A549 (cell line): ENCODE data around the gene RPA3. TPM values are rescaled to one million over a fixed set of nuclear protein-coding genes. Genes with fewer than 3 reads are reported as not detected.
"Not testable (repeated sequence)": the region's sequence is repeated elsewhere in the genome, so short reads cannot be mapped to it uniquely, and the experiment has no call there.

Experiments used
- ATAC-seq, 2 experiments: fragments of 200-7000 bp in 1 of 2; fragments of >200 bp in 1 of 2; cut with Nextera tagmentation in 1 of 2; cut with Tn5 transposase in 1 of 2; 3 replicates each; pipeline versions ENCODE4 v1.8.0 to v1.9.1; 2018 to 2020; ENCODE audit warnings: mild to moderate bottlenecking in 1 of 2, moderate library complexity in 1 of 2
- CTCF ChIA-PET: fragments of 300-600 bp; sonication (Branson Sonifier 250); formaldehyde crosslinking; extraction: SDS; loops from one replicate; lab custom pipeline; 2021; ENCODE audit warnings: antibody characterized with exemption, inconsistent platforms; lab: Yijun Ruan, JAX
- POLR2A ChIA-PET: fragments of 350-600 bp; formaldehyde crosslinking; extraction: SDS; loops from one replicate; lab custom pipeline; 2021; ENCODE audit warnings: antibody characterized with exemption, inconsistent platforms; lab: Yijun Ruan, JAX
- DNase-seq, 2 experiments: peaks; one replicate each; pipeline versions ENCODE4 v3.0.0 to v3.0.0-alpha.2; 2011 to 2016; ENCODE audit warnings: low read depth in 1 of 2, low spot score in 1 of 2
- FAIRE-seq: peaks from 2 replicates; lab custom pipeline; 2011; peaks lifted over from hg19 to GRCh38; lab: Jason Lieb, UNC
- H3K27ac ChIP-seq, 2 experiments: fragments of >200 bp; sonication (Bioruptor Twin); formaldehyde crosslinking; 3 replicates each; pipeline ENCODE4 v1.5.1; 2016 to 2017
- H3K4me1 ChIP-seq: fragments of >200 bp; sonication (Bioruptor Twin); formaldehyde crosslinking; 3 replicates; pipeline ENCODE4 v1.6.1; 2016
- H3K4me2 ChIP-seq: fragments of >200 bp; sonication (Bioruptor Twin); formaldehyde crosslinking; 3 replicates; pipeline ENCODE4 v1.6.1; 2016
- H3K4me3 ChIP-seq: fragments of >200 bp; sonication (Bioruptor Twin); formaldehyde crosslinking; 3 replicates; pipeline ENCODE4 v1.5.1; 2016
- H3K9me3 ChIP-seq: fragments of >200 bp; sonication (Bioruptor Twin); formaldehyde crosslinking; 3 replicates; pipeline ENCODE4 v1.6.1; 2016
- ATOH8 ChIP-seq: fragments of 250-450 bp; sonication (Bioruptor Pico); IDR thresholded peaks from 2 replicates; pipeline ENCODE4 v1.5.0; 2020; ENCODE audit warnings: low read depth, mild to moderate bottlenecking, moderate library complexity
- BHLHE40 ChIP-seq: IDR thresholded peaks from 2 replicates; pipeline ENCODE4 v1.6.1; 2012; ENCODE audit warnings: low read depth, low read length, inconsistent platforms
- CHD2 ChIP-seq: fragments of 150-350 bp; IDR thresholded peaks from 2 replicates; pipeline ENCODE4 v1.6.1; 2014; ENCODE audit warnings: low read length; ENCODE audit not compliant: partially characterized antibody
- CTCF ChIP-seq: fragments of >200 bp; sonication (Bioruptor Twin); formaldehyde crosslinking; IDR thresholded peaks from 3 replicates; pipeline ENCODE4 v1.5.1; 2016
- ESRRA ChIP-seq: fragments of 150-350 bp; IDR thresholded peaks from 2 replicates; pipeline ENCODE4 v1.6.1; 2014; ENCODE audit warnings: mild to moderate bottlenecking, low read length, borderline replicate concordance
- FOSL2 ChIP-seq, 2 experiments: fragments of 450-650 bp in 1 of 2; fragments of >200 bp in 1 of 2; sonication (Bioruptor Twin) in 1 of 2; formaldehyde crosslinking; IDR thresholded peaks; 2 replicates each; pipeline versions ENCODE4 v1.5.0 to v1.6.1; 2016 to 2020; ENCODE audit warnings: mild to moderate bottlenecking in 1 of 2, moderate library complexity in 1 of 2
- GATA3 ChIP-seq: IDR thresholded peaks from 2 replicates; pipeline ENCODE4 v1.6.1; 2012; ENCODE audit warnings: borderline replicate concordance
- HES2 ChIP-seq: fragments of >200 bp; sonication (Bioruptor Twin); formaldehyde crosslinking; IDR thresholded peaks from 2 replicates; pipeline ENCODE4 v1.6.1; 2016
- HEYL ChIP-seq: fragments of 250-450 bp; sonication (Bioruptor Pico); IDR thresholded peaks from 2 replicates; pipeline ENCODE4 v1.8.0; 2021; ENCODE audit warnings: mild to moderate bottlenecking, moderate library complexity
- HOXA7 ChIP-seq: fragments of 250-450 bp; sonication (Bioruptor Pico); IDR thresholded peaks from 2 replicates; pipeline ENCODE4 v1.5.0; 2020; ENCODE audit warnings: mild to moderate bottlenecking, moderate library complexity
- HOXB13 ChIP-seq: fragments of 250-450 bp; sonication (Bioruptor Pico); IDR thresholded peaks from 2 replicates; pipeline ENCODE4 v1.5.0; 2020; ENCODE audit warnings: low read depth, mild to moderate bottlenecking, moderate library complexity
- JUN ChIP-seq, 2 experiments: fragments of >200 bp; sonication (Bioruptor Twin); formaldehyde crosslinking; IDR thresholded peaks; 2 replicates in 1 of 2; 3 replicates in 1 of 2; pipeline ENCODE4 v1.6.1; 2016 to 2017
- KDM5A ChIP-seq: fragments of 200-600 bp; sonication (generic); IDR thresholded peaks from 2 replicates; pipeline ENCODE4 v1.6.1; 2016; ENCODE audit warnings: antibody characterized with exemption, mild to moderate bottlenecking
- MAFK ChIP-seq: fragments of 450-650 bp; IDR thresholded peaks from 2 replicates; pipeline ENCODE4 v1.6.1; 2014; ENCODE audit not compliant: partially characterized antibody
- NPAS2 ChIP-seq: fragments of 250-450 bp; sonication (Bioruptor Pico); IDR thresholded peaks from 2 replicates; pipeline ENCODE4 v1.8.0; 2022; ENCODE audit warnings: mild to moderate bottlenecking, moderate library complexity, borderline replicate concordance
- PBX3 ChIP-seq: IDR thresholded peaks from 2 replicates; pipeline ENCODE4 v1.6.1; 2012
- POLR2AphosphoS2 ChIP-seq: conservative IDR thresholded peaks from 2 replicates; pipeline ENCODE4 v1.6.1; 2012; ENCODE audit warnings: low read length, improper control_type of control experiment, inconsistent platforms
- RAD21 ChIP-seq, 2 experiments: fragments of >200 bp in 1 of 2; sonication (Bioruptor Twin) in 1 of 2; formaldehyde crosslinking in 1 of 2; IDR thresholded peaks in 1 of 2; conservative IDR thresholded peaks in 1 of 2; 2 replicates in 1 of 2; 3 replicates in 1 of 2; pipeline ENCODE4 v1.6.1; 2012 to 2018; ENCODE audit warnings: inconsistent platforms in 1 of 2
- RARB ChIP-seq: fragments of 250-450 bp; sonication (Bioruptor Pico); IDR thresholded peaks from 2 replicates; pipeline ENCODE4 v1.8.0; 2021; ENCODE audit warnings: mild to moderate bottlenecking, moderate library complexity
- SMC3 ChIP-seq: fragments of >200 bp; sonication (Bioruptor Twin); formaldehyde crosslinking; IDR thresholded peaks from 3 replicates; pipeline ENCODE4 v1.6.1; 2018; ENCODE audit warnings: inconsistent platforms
- TP53 ChIP-seq: fragments of 250-450 bp; sonication (Bioruptor Pico); IDR thresholded peaks from 2 replicates; pipeline ENCODE4 v1.5.0; 2021; ENCODE audit warnings: mild to moderate bottlenecking, moderate library complexity
- USF2 ChIP-seq: fragments of 450-650 bp; IDR thresholded peaks from 2 replicates; pipeline ENCODE4 v1.6.1; 2014; ENCODE audit warnings: antibody characterized with exemption
- ZC3H11A ChIP-seq: fragments of 450-650 bp; IDR thresholded peaks from 2 replicates; pipeline ENCODE4 v1.6.1; 2014; ENCODE audit warnings: antibody characterized with exemption, mild to moderate bottlenecking
- WGBS: methylation state at CpG from one replicate; pipeline ENCODE4 v1.1.6; 2017; ENCODE audit errors: missing lambda C conversion rate; 5-methylcytosine and 5-hydroxymethylcytosine counted together
- polyA plus RNA-seq, 4 experiments: library from polyadenylated mRNA; depleted of rRNA in 3 of 4; stranded (reverse); fragments of >200 nt; fragmentation: RNase III in 1 of 4; extraction: RNeasy Plus Mini Kit Qiagen cat#74134 plus additional on column Dnase treatment in 1 of 4; gene quantifications; 2 replicates in 3 of 4; 3 replicates in 1 of 4; pipeline ENCODE4 v1.2.3, GENCODE V29; 2011 to 2017

Gene RPA3
- polyA plus RNA-seq, 2 of the 4 experiments (the other 2 are of a cell fraction): 95.1 to 129 TPM

GRCh38 chr7:7662527-7662926 lies 55.9 kb downstream of the RPA3 start:
- TF ChIP-seq HES2: no peak
- no peak for TF ChIP-seq BHLHE40
- TF ChIP-seq CHD2: no peak
- peak; percentile 32; the same call in 2 of the 3 replicates for TF ChIP-seq CTCF
- peak; percentile 36 to 46; a peak in 3 of 5 replicates for TF ChIP-seq RAD21 (conservative IDR thresholded peaks at IDR 0.05 in 1 of 2, IDR thresholded peaks at IDR 0.05 in 1 of 2)
- TF ChIP-seq, all 56 proteins: peak for 2
- 80% methylated on average over 6 of the region's 6 CpGs for whole genome bisulfite sequencing
- ChIA-PET POLR2A (no interaction called here), CTCF (interaction anchor here (2.7 kb wide), 1 partner anchor 99 kb away, joined by 8 read pairs; no protein-coding TSS in a partner anchor)
- FAIRE-seq (no peak), ATAC-seq (no peak), DNase-seq (peak in 1 of 2 experiments; percentile 6)
- Histone ChIP-seq H3K4me1 (no peaks in the 10 kb centered on the region), H3K4me2 (no peak overlapping the region), H3K9me3 (no peaks in the 10 kb centered on the region), H3K4me3 (no peak overlapping the region), H3K27ac (no peak overlapping the region)

- H3K27ac ChIP-seq, H3K4me3 ChIP-seq, FAIRE-seq, H3K4me2 ChIP-seq, POLR2A ChIA-PET, ATAC-seq, H3K4me1 ChIP-seq, H3K9me3 ChIP-seq, DNase-seq: not testable (repeated sequence)
- WGBS: 89% methylated on average over 3 of the region's 3 CpGs
- CTCF ChIA-PET: interaction anchor here (0.9 kb wide), 1 partner anchor 25 kb away, joined by 3 read pairs; no protein-coding TSS in a partner anchor
These were observed 61.9 kb downstream of the RPA3 start for GRCh38 chr7:7656459-7656858.

GRCh38 chr7:7654964-7655715 lies 63.3 kb downstream of the RPA3 start:
- no peak for TF ChIP-seq SMC3
- TF ChIP-seq GATA3: no peak
- TF ChIP-seq FOSL2 (IDR thresholded peaks at IDR 0.05): no peak
- no peak for TF ChIP-seq FOSL2 (CRISPR knock-in tag; IDR thresholded peaks at IDR 0.05)
- TF ChIP-seq RARB: no peak
- TF ChIP-seq HEYL: no peak
- TF ChIP-seq KDM5A: no peak
- TF ChIP-seq ATOH8 (CRISPR knock-in tag): no peak
- TF ChIP-seq ESRRA: no peak
- no peak for TF ChIP-seq PBX3
- no peak for TF ChIP-seq POLR2AphosphoS2
- no peak for TF ChIP-seq HOXB13 (CRISPR knock-in tag)
- TF ChIP-seq NPAS2 (CRISPR knock-in tag): no peak
- no peak for TF ChIP-seq HOXA7 (CRISPR knock-in tag)
- no peak for TF ChIP-seq USF2
- no peak for TF ChIP-seq ZC3H11A
- TF ChIP-seq HES2: no peak
- TF ChIP-seq TP53: no peak
- TF ChIP-seq JUN (IDR thresholded peaks at IDR 0.05): no peak
- no peak for TF ChIP-seq MAFK
- H3K4me1 ChIP-seq: peaks cover 10% of the 10 kb centered on the region; the same call in 2 of the 3 replicates
- no peak for DNase-seq
- no peak overlapping the region for H3K4me2 ChIP-seq
- whole genome bisulfite sequencing: 72% methylated on average over 4 of the region's 4 CpGs
- no peak overlapping the region for H3K27ac ChIP-seq
- H3K4me3 ChIP-seq: no peak overlapping the region
- no peak for FAIRE-seq
- H3K9me3 ChIP-seq: no peaks in the 10 kb centered on the region
- ATAC-seq: no peak
- CTCF ChIA-PET: interaction anchor here (0.8 kb wide), 1 partner anchor 26 kb away, joined by 3 read pairs; no protein-coding TSS in a partner anchor
- POLR2A ChIA-PET: interaction anchor here (0.7 kb wide), 1 partner anchor 90 kb away, joined by 4 read pairs; no protein-coding TSS in a partner anchor
